Measurements from ENCODE around the gene ILKAP. TPM values are rescaled to one million over a fixed set of nuclear protein-coding genes. Genes with fewer than 3 reads are reported as not detected.

The ILKAP gene
- total RNA-seq, 2 donors from 2014 or later, result 33.6 to 53.6 TPM

DNA sequence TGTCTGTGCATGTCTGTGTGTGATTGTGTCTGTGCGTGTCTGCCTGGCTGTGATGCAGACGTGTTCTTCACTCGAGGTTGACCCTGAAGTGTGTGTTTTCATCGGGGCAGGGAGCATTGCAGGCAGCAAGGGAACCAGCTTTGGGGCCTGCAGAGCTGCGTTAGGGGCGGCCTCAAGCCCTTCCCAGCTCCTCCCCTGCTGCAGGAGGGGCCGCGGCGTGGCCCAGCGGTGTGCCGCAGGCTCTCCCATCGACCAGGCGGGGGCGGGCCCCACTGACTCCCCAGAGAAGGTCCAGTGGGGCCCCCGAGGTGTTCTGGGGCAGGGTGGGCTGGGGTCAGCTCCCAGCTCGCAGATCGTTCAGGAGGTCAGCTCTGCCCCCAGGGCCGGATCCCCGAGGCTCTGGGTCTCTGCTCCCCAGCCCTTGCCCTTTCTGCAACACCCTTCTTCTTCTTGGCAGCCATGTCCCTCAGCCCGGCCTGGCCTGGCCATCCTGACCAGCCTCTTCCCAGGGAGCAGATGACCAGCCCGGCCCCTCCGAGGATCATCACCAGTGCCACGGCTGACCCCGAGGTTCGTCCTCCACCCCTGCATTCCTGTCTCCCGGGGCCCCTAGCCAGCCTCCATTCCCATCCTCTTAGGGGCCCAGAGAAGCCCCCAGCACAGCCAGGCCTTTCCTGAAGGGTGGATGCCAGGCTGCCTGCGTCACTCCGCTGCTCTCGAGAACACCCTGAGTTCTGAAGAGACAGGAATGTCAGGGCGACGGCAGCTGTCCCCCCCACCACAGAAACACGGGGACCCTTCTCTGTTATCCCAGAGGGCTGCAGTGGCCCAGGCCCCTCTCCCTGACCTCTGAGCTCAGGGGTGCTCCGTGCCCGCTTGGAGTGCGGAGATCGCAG is 76.1 kb downstream of the ILKAP start:
- H3K4me1 Mint-ChIP-seq, result no peaks in the 10 kb centered on the region
- no peaks in the 10 kb centered on the region for H3K27me3 Mint-ChIP-seq
- ATAC-seq (replicated peaks), result peak; percentile 43
- H3K27ac Mint-ChIP-seq, result no peak overlapping the region
- H3K4me3 Mint-ChIP-seq, result no peak overlapping the region
- H3K36me3 Mint-ChIP-seq (ENCODE audit: low read depth), result no peaks in the 10 kb centered on the region
- no peaks in the 10 kb centered on the region for H3K9me3 Mint-ChIP-seq

DNA sequence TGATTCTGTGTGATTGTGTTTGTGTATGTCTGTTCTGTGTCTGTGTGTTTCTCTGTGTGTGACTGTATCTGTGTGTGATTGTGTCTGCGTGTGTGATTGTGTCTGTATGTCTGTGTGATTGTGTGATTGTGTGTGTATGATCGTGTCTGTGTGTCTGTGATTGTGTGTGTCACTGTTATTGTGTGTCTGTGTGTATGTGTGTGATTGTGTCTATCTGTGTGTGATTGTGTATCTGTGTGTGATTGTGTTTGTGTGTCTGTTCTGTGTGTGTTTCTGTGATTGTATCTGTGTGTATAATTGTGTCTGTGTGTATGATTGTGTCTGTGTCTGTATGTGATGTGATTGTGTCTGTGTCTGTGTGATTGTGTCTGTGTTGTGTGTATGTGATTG is 76.7 kb downstream of the ILKAP start:
- Mint-ChIP-seq H3K4me3 (no peak overlapping the region), H3K4me1 (no peaks in the 10 kb centered on the region), H3K36me3 (ENCODE audit: low read depth) (no peaks in the 10 kb centered on the region), H3K27ac (no peak overlapping the region), H3K9me3 (no peaks in the 10 kb centered on the region), H3K27me3 (no peaks in the 10 kb centered on the region)
- no peak for ATAC-seq (replicated peaks)

- no peak for ATAC-seq (replicated peaks)
- Mint-ChIP-seq H3K4me3 (no peak overlapping the region), H3K9me3 (no peaks in the 10 kb centered on the region), H3K36me3 (ENCODE audit: low read depth) (no peaks in the 10 kb centered on the region), H3K4me1 (no peaks in the 10 kb centered on the region), H3K27me3 (no peaks in the 10 kb centered on the region), H3K27ac (no peak overlapping the region)
These were observed 77.2 kb downstream of the ILKAP start for GRCh38 chr2:238126338-238126737.

DNA sequence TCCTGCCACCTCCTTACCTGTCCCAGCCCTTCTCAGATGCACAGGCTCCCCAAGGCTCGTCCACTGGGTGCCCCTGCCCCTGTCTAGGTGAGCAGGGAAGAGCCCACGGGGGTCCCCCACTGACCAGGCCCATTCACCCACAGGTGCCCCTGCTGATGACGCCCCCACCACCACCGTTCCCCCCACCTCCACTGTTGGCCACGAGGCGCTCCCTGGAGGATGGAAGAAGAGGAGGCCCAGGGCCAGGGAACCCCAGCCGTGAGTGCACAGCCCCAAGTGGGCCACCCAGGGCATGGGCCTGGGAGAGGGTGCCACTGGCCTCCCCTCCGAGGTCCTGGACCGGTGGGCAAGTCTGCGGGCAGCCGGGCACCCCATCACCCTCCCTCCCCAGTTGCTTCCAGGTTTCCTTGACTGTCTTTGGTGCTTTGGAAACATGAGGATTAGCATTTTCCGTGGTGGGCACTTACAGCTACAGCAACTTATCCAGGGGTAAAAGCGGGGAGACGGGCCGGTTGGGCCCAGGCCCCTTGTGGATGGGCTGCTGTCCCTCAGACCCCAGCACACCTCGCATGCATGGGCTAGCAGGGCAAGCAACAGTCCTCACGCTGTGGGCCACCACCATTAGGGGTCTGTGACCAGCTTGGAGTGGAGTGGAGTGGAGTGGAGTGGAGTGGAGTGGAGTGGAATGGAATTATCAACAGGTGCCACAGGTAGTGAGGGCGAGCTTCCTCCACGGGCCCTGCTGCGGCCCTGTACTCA is 78.2 kb downstream of the ILKAP start:
- Mint-ChIP-seq H3K27ac (no peak overlapping the region), H3K27me3 (no peaks in the 10 kb centered on the region), H3K4me3 (no peak overlapping the region), H3K4me1 (no peaks in the 10 kb centered on the region), H3K9me3 (no peaks in the 10 kb centered on the region), H3K36me3 (ENCODE audit: low read depth) (no peaks in the 10 kb centered on the region)
- no peak for ATAC-seq (replicated peaks)

DNA sequence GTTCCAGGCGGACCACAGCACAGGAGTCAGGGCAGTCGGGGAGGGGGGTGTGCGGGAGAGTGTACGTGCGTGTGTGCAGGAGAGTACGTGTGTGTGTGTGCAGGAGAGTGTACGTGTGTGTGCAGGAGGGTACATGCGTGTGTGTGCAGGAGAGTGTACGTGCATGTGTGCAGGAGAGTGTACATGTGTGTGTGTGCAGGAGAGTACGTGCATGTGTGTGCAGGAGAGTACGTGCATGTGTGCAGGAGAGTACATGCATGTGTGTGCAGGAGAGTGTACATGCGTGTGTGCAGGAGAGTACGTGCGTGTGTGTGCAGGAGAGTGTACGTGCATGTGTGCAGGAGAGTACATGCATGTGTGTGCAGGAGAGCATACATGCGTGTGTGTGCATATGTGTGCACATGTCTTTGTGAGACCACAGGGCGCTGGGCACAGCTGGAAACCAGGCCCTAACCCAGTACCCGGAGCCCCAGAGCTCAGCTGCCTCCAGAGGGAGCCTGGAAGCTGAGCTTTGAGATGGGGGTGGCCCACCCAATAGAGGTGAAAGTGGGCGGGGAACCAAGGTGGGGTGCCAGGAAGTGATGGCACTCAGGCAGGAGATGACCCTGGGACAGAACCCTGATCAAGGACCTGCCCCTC is 78.9 kb downstream of the ILKAP start:
- no peaks in the 10 kb centered on the region for H3K36me3 Mint-ChIP-seq (ENCODE audit: low read depth)
- H3K4me3 Mint-ChIP-seq, result no peak overlapping the region
- H3K27ac Mint-ChIP-seq, result no peak overlapping the region
- ATAC-seq (replicated peaks), result no peak
- no peaks in the 10 kb centered on the region for H3K27me3 Mint-ChIP-seq
- H3K4me1 Mint-ChIP-seq, result no peaks in the 10 kb centered on the region
- H3K9me3 Mint-ChIP-seq, result no peaks in the 10 kb centered on the region

GRCh38 chr2:238123991-238124470 is 79.5 kb downstream of the ILKAP start:
- Mint-ChIP-seq H3K4me3 (no peak overlapping the region), H3K27me3 (no peaks in the 10 kb centered on the region)

GRCh38 chr2:238123218-238123971 is 80.1 kb downstream of the ILKAP start:
- Mint-ChIP-seq H3K9me3 (no peaks in the 10 kb centered on the region), H3K36me3 (ENCODE audit: low read depth) (no peaks in the 10 kb centered on the region), H3K4me1 (no peaks in the 10 kb centered on the region), H3K27ac (no peak overlapping the region), H3K4me3 (no peak overlapping the region), H3K27me3 (no peaks in the 10 kb centered on the region)
- ATAC-seq (replicated peaks), result no peak

More at GRCh38 chr2:238123991-238124470, 79.5 kb downstream of the ILKAP start:
- no peak for ATAC-seq (replicated peaks)
- no peaks in the 10 kb centered on the region for H3K9me3 Mint-ChIP-seq
- H3K4me1 Mint-ChIP-seq, result no peaks in the 10 kb centered on the region
- no peak overlapping the region for H3K27ac Mint-ChIP-seq
- no peaks in the 10 kb centered on the region for H3K36me3 Mint-ChIP-seq (ENCODE audit: low read depth)

GRCh38 chr2:238122287-238123217 is 80.9 kb downstream of the ILKAP start:
- no peaks in the 10 kb centered on the region for H3K4me1 Mint-ChIP-seq
- no peak overlapping the region for H3K27ac Mint-ChIP-seq
- peaks cover 3% of the 10 kb centered on the region for H3K27me3 Mint-ChIP-seq
- H3K4me3 Mint-ChIP-seq, result no peak overlapping the region
- no peaks in the 10 kb centered on the region for H3K36me3 Mint-ChIP-seq (ENCODE audit: low read depth)
- no peaks in the 10 kb centered on the region for H3K9me3 Mint-ChIP-seq
- no peak for ATAC-seq (replicated peaks)

DNA sequence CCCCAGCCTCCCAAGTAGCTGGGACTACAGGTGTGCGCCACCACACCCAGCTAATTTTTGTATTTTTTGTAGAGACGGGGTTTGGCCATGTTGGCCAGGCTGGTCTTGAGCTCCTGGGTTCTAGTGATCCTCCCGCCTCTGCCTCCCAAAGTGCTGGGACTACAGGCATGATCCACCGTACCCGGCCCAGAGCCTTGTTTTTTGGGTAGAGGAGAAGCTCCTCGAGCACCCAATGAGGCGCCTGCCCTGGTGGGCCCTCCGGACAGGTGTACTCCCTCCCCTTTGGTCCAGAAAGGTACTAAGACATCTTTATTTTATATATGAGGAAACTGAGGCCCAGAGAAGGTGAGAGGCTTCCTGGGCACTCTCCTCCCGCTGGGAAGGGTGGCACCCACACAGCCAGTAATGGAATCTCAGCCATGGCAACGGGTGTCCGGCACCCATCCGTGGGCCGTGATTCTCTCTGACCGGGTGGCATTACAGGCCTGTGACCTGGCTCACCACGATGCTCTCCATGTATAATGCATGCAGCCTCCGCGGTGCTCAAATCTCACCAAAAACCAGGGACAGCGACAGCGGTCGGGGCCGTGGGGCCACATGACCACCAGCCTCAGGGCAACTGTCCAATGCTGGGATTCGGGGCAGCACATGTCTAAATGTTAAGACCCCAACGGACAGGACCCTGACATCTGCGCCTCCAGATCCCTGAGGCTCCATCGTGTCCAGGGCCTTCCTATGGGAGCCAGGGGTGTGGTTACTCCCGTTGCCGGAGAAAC is 81.8 kb downstream of the ILKAP start:
- H3K9me3 Mint-ChIP-seq, result no peaks in the 10 kb centered on the region
- no peaks in the 10 kb centered on the region for H3K4me1 Mint-ChIP-seq
- H3K27me3 Mint-ChIP-seq, result peaks cover 6% of the 10 kb centered on the region
- H3K27ac Mint-ChIP-seq, result no peak overlapping the region
- no peak for ATAC-seq (replicated peaks)
- no peaks in the 10 kb centered on the region for H3K36me3 Mint-ChIP-seq (ENCODE audit: low read depth)
- no peak overlapping the region for H3K4me3 Mint-ChIP-seq

DNA sequence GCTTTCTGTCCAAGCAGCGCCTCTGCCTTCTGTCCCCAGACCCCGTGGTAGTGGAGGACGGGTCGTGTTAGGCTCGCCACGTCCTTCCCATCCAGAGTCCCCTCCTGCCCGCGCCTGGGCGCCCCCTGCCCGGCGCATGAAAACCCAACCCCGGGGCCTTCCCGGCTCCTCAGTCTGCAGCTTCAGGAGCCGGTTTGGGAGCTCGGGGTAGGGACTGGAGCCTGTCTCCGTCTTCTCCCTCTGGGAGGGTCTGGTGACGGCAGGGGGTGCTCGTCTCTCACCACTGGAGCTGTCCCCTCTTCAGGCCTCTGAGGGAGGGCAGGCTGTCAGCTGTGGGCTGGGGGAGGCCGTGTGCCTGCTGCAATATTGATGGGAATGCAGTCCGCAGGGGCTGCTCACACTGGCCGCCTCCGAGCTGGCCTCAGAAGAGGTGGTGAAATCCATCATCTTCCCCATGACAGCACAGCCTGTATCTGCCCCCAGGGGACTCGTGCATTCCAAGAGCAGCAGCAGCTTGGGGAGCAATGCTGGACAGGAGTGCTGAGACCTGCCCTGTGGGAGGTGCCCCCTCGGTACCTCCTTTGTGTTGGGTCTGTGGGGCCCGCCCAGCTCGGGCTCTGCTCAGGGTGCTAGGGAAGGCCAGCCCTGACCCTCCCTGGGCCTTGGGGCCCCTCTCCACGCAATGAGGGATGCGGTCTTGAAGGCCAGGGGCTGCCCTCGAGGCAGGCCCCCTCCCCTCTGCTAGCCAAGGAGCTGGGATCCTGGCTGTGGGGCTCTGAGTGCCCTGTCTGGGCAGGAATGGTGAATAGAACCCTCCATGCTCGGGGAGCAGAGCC is 82.8 kb downstream of the ILKAP start:
- no peak for ATAC-seq (replicated peaks)
- H3K9me3 Mint-ChIP-seq, result no peaks in the 10 kb centered on the region
- no peak overlapping the region for H3K27ac Mint-ChIP-seq
- no peaks in the 10 kb centered on the region for H3K4me1 Mint-ChIP-seq
- peaks cover 6% of the 10 kb centered on the region for H3K27me3 Mint-ChIP-seq
- H3K36me3 Mint-ChIP-seq (ENCODE audit: low read depth), result no peaks in the 10 kb centered on the region
- H3K4me3 Mint-ChIP-seq, result no peak overlapping the region

All from activated T-helper 17 cell treated with anti-CD3 and anti-CD28 coated beads, Interleukin-2, amount 50 U/mL, for 72 hours (primary cell).